PC-9 (cell line): ENCODE results near the gene CCNH. TPM values are rescaled to one million over a fixed set of nuclear protein-coding genes. Genes with fewer than 3 reads are reported as not detected.

Experiments used
- BruUV-seq: library from RNA; stranded (reverse); fragments of 400-500 nt; replicated peaks from 2 replicates; lab custom pipeline; 2021; lab: Mats Ljungman, UMichigan
- CTCF ChIA-PET: fragments of 300-600 bp; sonication (Branson Sonifier 250); formaldehyde crosslinking; loops from one replicate; lab custom pipeline; 2022; ENCODE audit warnings: antibody characterized with exemption; lab: Charles Lee
- POLR2A ChIA-PET: fragments of 300-600 bp; sonication (Branson Sonifier 250); formaldehyde crosslinking; loops from one replicate; lab custom pipeline; 2022; ENCODE audit warnings: antibody characterized with exemption; ENCODE audit not compliant: unreplicated experiment; lab: Charles Lee
- DNase-seq, 2 experiments: peaks; one replicate each; pipeline versions ENCODE4 v3.0.0 to v3.0.0-alpha.2; 2015 to 2022; ENCODE audit warnings: mixed read lengths in 1 of 2
- H2AFZ ChIP-seq: fragments of 200-600 bp; sonication (generic); 2 replicates; pipeline ENCODE4 v1.8.1; 2017; ENCODE audit warnings: antibody characterized with exemption
- H3F3A ChIP-seq: fragments of 200-600 bp; sonication (generic); 2 replicates; pipeline ENCODE4 v1.8.1; 2017; ENCODE audit warnings: antibody characterized with exemption, mild to moderate bottlenecking, low read depth; ENCODE audit not compliant: insufficient read depth
- H3K27ac ChIP-seq: fragments of 200-600 bp; sonication (generic); 2 replicates; pipeline ENCODE4 v1.6.1; 2016; ENCODE audit warnings: mixed run types
- H3K27me3 ChIP-seq: fragments of 200-600 bp; sonication (generic); 2 replicates; pipeline ENCODE4 v1.6.1; 2016; ENCODE audit warnings: low read depth, mixed run types; ENCODE audit not compliant: insufficient read depth
- H3K36me3 ChIP-seq: fragments of 200-600 bp; sonication (generic); 2 replicates; pipeline ENCODE4 v1.6.1; 2016; ENCODE audit warnings: low read depth, mixed run types
- H3K4me1 ChIP-seq: fragments of 200-600 bp; sonication (generic); replicated peaks from 2 replicates; pipeline ENCODE4 v1.6.1; 2016; ENCODE audit warnings: mixed run types; ENCODE audit not compliant: insufficient read depth
- H3K4me2 ChIP-seq: fragments of 200-600 bp; sonication (generic); 2 replicates; pipeline ENCODE4 v1.6.1; 2017; ENCODE audit warnings: mixed run types
- H3K4me3 ChIP-seq: fragments of 200-600 bp; sonication (generic); 2 replicates; pipeline ENCODE4 v1.6.1; 2016; ENCODE audit warnings: mixed run types
- H3K79me2 ChIP-seq: fragments of 200-600 bp; sonication (generic); 2 replicates; pipeline ENCODE4 v1.6.1; 2017; ENCODE audit warnings: low read depth, mixed run types
- H3K9me2 ChIP-seq: fragments of 200-600 bp; sonication (generic); 2 replicates; pipeline ENCODE4 v1.8.1; 2017; ENCODE audit warnings: mild to moderate bottlenecking; ENCODE audit not compliant: insufficient read depth
- H3K9me3 ChIP-seq: fragments of 200-600 bp; sonication (generic); 2 replicates; pipeline ENCODE4 v1.8.1; 2016; ENCODE audit warnings: low read depth; ENCODE audit not compliant: insufficient read depth
- H4K20me1 ChIP-seq: fragments of 200-600 bp; sonication (generic); 2 replicates; pipeline ENCODE4 v1.8.1; 2017; ENCODE audit not compliant: insufficient read depth
- CTCF ChIP-seq: fragments of 200-600 bp; sonication (generic); conservative IDR thresholded peaks from 2 replicates; pipeline ENCODE4 v1.6.1; 2017; ENCODE audit warnings: mixed run types, antibody characterized with exemption, mild to moderate bottlenecking, moderate library complexity
- EZH2 ChIP-seq: fragments of 200-600 bp; sonication (generic); IDR thresholded peaks from 2 replicates; pipeline ENCODE4 v1.8.0; 2017; ENCODE audit warnings: antibody characterized with exemption, low read depth
- intact Hi-C: fragments of 100-400 bp; cut with micrococcal nuclease; formaldehyde crosslinking; loops from one replicate; pipeline ENCODE4 v1.10.0; 2022; ENCODE audit not compliant: unreplicated experiment
- total RNA-seq: library from RNA; stranded (reverse); gene quantifications from 2 replicates; pipeline ENCODE4 v1.2.3, GENCODE V29; 2021

Gene CCNH
- total RNA-seq, 1 experiment from 2014 or later: 38.5 TPM

- ChIA-PET POLR2A (no interaction called here), CTCF (no interaction called here)
- Histone ChIP-seq H3K27ac (no peak overlapping the region), H3K79me2 (no peaks in the 10 kb centered on the region), H4K20me1 (no peaks in the 10 kb centered on the region), H2AFZ (no peak overlapping the region), H3K27me3 (no peaks in the 10 kb centered on the region), H3K9me3 (no peaks in the 10 kb centered on the region), H3K4me3 (no peak overlapping the region), H3F3A (no peaks in the 10 kb centered on the region), H3K4me1 (no peaks in the 10 kb centered on the region), H3K9me2 (no peaks in the 10 kb centered on the region), H3K4me2 (no peak overlapping the region), H3K36me3 (no peaks in the 10 kb centered on the region)
- intact Hi-C loops: no loop called here
- BruUV-seq: no TSS peak
- DNase-seq: no peak
- no peak for TF ChIP-seq CTCF
- no peak for TF ChIP-seq EZH2
Observed at GRCh38 chr5:87452837-87453236, 40.1 kb upstream of the CCNH start.

GRCh38 chr5:87442419-87442818, 29.7 kb upstream of the CCNH start:
- no peak overlapping the region for H3K4me3 ChIP-seq
- intact Hi-C loops: no loop called here
- no peaks in the 10 kb centered on the region for H3K27me3 ChIP-seq
- no peaks in the 10 kb centered on the region for H3K36me3 ChIP-seq
- TF ChIP-seq EZH2: no peak
- no peak for TF ChIP-seq CTCF
- H3K27ac ChIP-seq: no peak overlapping the region
- ChIA-PET CTCF (no interaction called here), POLR2A (no interaction called here)
- H3K4me2 ChIP-seq: no peak overlapping the region
- H3F3A ChIP-seq: no peaks in the 10 kb centered on the region
- H3K79me2 ChIP-seq: no peaks in the 10 kb centered on the region
- no peak overlapping the region for H2AFZ ChIP-seq
- H3K4me1 ChIP-seq: no peaks in the 10 kb centered on the region
- DNase-seq: no peak
- no peaks in the 10 kb centered on the region for H3K9me3 ChIP-seq
- no peaks in the 10 kb centered on the region for H3K9me2 ChIP-seq
- H4K20me1 ChIP-seq: no peaks in the 10 kb centered on the region
- no TSS peak for BruUV-seq

- Histone ChIP-seq H3K4me2 (no peak overlapping the region), H3K27me3 (no peaks in the 10 kb centered on the region), H3K36me3 (no peaks in the 10 kb centered on the region), H3K9me3 (no peaks in the 10 kb centered on the region), H3K4me1 (no peaks in the 10 kb centered on the region), H3K27ac (no peak overlapping the region), H4K20me1 (no peaks in the 10 kb centered on the region), H2AFZ (no peak overlapping the region), H3K9me2 (peaks cover 5% of the 10 kb centered on the region; the same call in 1 of the 2 replicates), H3K79me2 (no peaks in the 10 kb centered on the region), H3F3A (no peaks in the 10 kb centered on the region), H3K4me3 (no peak overlapping the region)
- BruUV-seq: no TSS peak
- ChIA-PET CTCF (no interaction called here), POLR2A (no interaction called here)
- intact Hi-C loops: no loop called here
- DNase-seq: no peak
- TF ChIP-seq EZH2 (no peak), CTCF (no peak)
Observed at GRCh38 chr5:87438231-87438630, 25.5 kb upstream of the CCNH start.
